ENCODE results near the gene TNRC18.

Gene TNRC18

DNA sequence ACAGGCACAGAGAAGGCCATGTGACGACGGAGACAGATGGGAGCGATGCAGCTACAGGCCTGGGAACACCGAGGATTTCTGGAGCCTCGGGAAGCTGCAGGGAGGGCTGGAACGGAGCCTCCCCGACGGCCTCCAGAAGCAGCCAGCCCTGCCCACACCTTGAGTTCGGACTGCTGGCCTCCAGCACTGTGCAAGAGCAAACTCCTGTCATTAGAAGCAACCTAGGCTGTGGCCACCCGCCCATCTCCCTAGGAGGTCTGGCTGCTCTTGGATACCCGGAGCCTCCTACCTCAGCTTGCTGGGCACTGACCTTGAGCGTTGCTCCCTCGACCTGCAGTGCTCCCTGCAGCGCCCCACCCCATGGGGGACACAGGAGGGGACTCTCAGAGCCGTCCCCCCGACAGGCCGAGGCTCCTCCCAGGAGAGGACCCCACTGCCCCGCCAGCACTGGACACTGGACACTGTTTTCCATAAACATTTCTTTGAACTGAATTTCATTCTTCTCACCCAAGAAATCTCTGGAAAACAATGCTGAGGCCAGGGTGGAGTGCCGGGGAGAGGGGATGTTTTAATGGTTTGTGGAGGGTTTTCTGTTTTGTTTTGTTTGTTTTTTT lies 22.5 kb upstream of the TNRC18 start:
- H3K4me1 ChIP-seq (ENCODE audit: control insufficient read depth, low read depth, low read length) = no peaks in the 10 kb centered on the region
- H3K4me2 ChIP-seq (ENCODE audit: low read length) = no peak overlapping the region
- H3K18ac ChIP-seq (ENCODE audit: low read length) = no peak overlapping the region
- H3K23ac ChIP-seq (ENCODE audit: low read length) = no peak overlapping the region
- no peak overlapping the region for H2BK120ac ChIP-seq (ENCODE audit: low read depth, low read length)
- no peaks in the 10 kb centered on the region for H3K79me2 ChIP-seq (ENCODE audit: control insufficient read depth, insufficient read depth, low read length)
- no peaks in the 10 kb centered on the region for H3K36me3 ChIP-seq (ENCODE audit: control insufficient read depth, insufficient read depth, low read length)
- H4K5ac ChIP-seq (ENCODE audit: low read length) = no peak overlapping the region
- no peaks in the 10 kb centered on the region for H3K27me3 ChIP-seq (ENCODE audit: insufficient read depth, low read length, poor library complexity)
- H2AK5ac ChIP-seq (ENCODE audit: low read length) = no peak overlapping the region
- no peak overlapping the region for H3K27ac ChIP-seq (ENCODE audit: low read depth, low read length)
- no peak overlapping the region for H4K8ac ChIP-seq (ENCODE audit: low read depth, low read length)
- whole genome bisulfite sequencing (ENCODE audit: extremely low coverage, insufficient coverage, low lambda C conversion rate) = no CpG with 5 or more reads among the region's 19 CpGs
- H3K56ac ChIP-seq (ENCODE audit: low read length) = no peak overlapping the region
- H3K9ac ChIP-seq (ENCODE audit: low read length) = no peak overlapping the region
- no peak overlapping the region for H2BK15ac ChIP-seq (replicated peaks; ENCODE audit: low read depth)
- H3K4ac ChIP-seq (ENCODE audit: low read depth, low read length) = no peak overlapping the region
- no peaks in the 10 kb centered on the region for H3K79me1 ChIP-seq (ENCODE audit: low read length)
- no peak for DNase-seq
- H3K4me3 ChIP-seq (ENCODE audit: low read length) = no peak overlapping the region
- H2BK5ac ChIP-seq (ENCODE audit: low read length) = no peak overlapping the region

DNA sequence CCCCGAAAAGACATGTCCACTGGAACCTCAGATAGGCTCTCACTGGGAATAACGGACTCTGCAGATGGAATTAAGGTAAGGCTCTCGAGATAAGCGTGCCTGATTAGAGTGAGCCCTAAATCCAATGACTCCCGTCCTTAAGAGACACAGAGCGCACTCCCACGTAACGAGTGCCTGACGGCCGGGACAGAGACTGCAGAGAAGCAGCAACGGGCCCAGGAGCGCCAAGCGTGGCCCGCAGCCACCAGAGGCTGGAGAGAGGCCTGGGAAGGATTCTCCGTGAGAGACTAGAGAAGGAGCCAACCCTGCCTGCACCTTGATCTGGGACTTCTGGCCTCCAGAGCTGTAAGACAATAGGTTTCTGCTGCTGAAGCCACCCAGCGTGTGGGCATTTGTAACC lies 20.0 kb upstream of the TNRC18 start:
- Histone ChIP-seq H3K4me2 (ENCODE audit: low read length) (no peak overlapping the region), H2BK120ac (ENCODE audit: low read depth, low read length) (no peak overlapping the region), H4K5ac (ENCODE audit: low read length) (no peak overlapping the region), H3K9ac (ENCODE audit: low read length) (no peak overlapping the region), H3K79me1 (ENCODE audit: low read length) (no peaks in the 10 kb centered on the region), H3K23ac (ENCODE audit: low read length) (no peak overlapping the region), H2AK5ac (ENCODE audit: low read length) (no peak overlapping the region), H3K18ac (ENCODE audit: low read length) (no peak overlapping the region), H3K4me1 (ENCODE audit: control insufficient read depth, low read depth, low read length) (no peaks in the 10 kb centered on the region), H3K36me3 (ENCODE audit: control insufficient read depth, insufficient read depth, low read length) (no peaks in the 10 kb centered on the region), H3K4ac (ENCODE audit: low read depth, low read length) (no peak overlapping the region), H3K79me2 (ENCODE audit: control insufficient read depth, insufficient read depth, low read length) (no peaks in the 10 kb centered on the region), H3K27ac (ENCODE audit: low read depth, low read length) (no peak overlapping the region), H3K4me3 (ENCODE audit: low read length) (no peak overlapping the region), H3K27me3 (ENCODE audit: insufficient read depth, low read length, poor library complexity) (no peaks in the 10 kb centered on the region), H2BK15ac (replicated peaks; ENCODE audit: low read depth) (no peak overlapping the region), H3K56ac (ENCODE audit: low read length) (no peak overlapping the region), H2BK5ac (ENCODE audit: low read length) (no peak overlapping the region), H4K8ac (ENCODE audit: low read depth, low read length) (no peak overlapping the region)
- no peak for DNase-seq
- no CpG with 5 or more reads among the region's 16 CpGs for WGBS (ENCODE audit: extremely low coverage, insufficient coverage, low lambda C conversion rate)

DNA sequence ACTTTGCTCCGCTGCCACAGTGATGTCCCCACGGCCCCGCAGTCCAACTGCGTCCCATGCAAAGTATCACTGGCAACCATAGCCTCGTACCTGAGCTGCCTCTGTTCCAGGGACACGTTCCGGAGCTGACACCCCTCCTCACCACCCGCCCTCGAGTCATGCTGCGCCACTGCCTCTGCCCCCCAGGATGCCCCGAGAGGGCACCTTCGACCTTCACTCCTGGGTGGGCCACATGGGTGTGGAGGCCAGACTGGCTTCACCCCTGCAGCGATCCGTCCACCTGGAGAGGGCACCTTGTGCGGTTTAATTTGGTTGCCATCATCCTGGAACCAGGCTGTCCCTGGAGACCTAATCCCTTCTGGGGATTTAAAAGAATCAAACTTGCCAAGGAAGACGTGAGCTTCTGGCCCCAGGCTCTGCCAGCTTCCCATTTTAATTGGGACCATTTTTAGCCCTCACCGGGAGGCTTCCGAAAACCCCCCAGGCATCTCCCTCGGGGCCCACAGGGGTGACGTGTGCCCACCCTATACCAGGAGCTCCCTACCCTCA lies 19.2 kb upstream of the TNRC18 start:
- no peak overlapping the region for H3K56ac ChIP-seq (ENCODE audit: low read length)
- no peak overlapping the region for H3K23ac ChIP-seq (ENCODE audit: low read length)
- no peaks in the 10 kb centered on the region for H3K36me3 ChIP-seq (ENCODE audit: control insufficient read depth, insufficient read depth, low read length)
- no peak overlapping the region for H3K4me3 ChIP-seq (ENCODE audit: low read length)
- no peak overlapping the region for H2BK15ac ChIP-seq (replicated peaks; ENCODE audit: low read depth)
- no peak overlapping the region for H2AK5ac ChIP-seq (ENCODE audit: low read length)
- H3K4me1 ChIP-seq (ENCODE audit: control insufficient read depth, low read depth, low read length) = no peaks in the 10 kb centered on the region
- no peak overlapping the region for H4K5ac ChIP-seq (ENCODE audit: low read length)
- H3K27ac ChIP-seq (ENCODE audit: low read depth, low read length) = no peak overlapping the region
- no peaks in the 10 kb centered on the region for H3K27me3 ChIP-seq (ENCODE audit: insufficient read depth, low read length, poor library complexity)
- H3K18ac ChIP-seq (ENCODE audit: low read length) = no peak overlapping the region
- H4K8ac ChIP-seq (ENCODE audit: low read depth, low read length) = no peak overlapping the region
- no CpG with 5 or more reads among the region's 20 CpGs for WGBS (ENCODE audit: extremely low coverage, insufficient coverage, low lambda C conversion rate)
- no peak for DNase-seq
- H3K79me1 ChIP-seq (ENCODE audit: low read length) = no peaks in the 10 kb centered on the region
- H2BK120ac ChIP-seq (ENCODE audit: low read depth, low read length) = no peak overlapping the region
- H3K79me2 ChIP-seq (ENCODE audit: control insufficient read depth, insufficient read depth, low read length) = no peaks in the 10 kb centered on the region
- H2BK5ac ChIP-seq (ENCODE audit: low read length) = no peak overlapping the region
- no peak overlapping the region for H3K4ac ChIP-seq (ENCODE audit: low read depth, low read length)
- no peak overlapping the region for H3K9ac ChIP-seq (ENCODE audit: low read length)
- H3K4me2 ChIP-seq (ENCODE audit: low read length) = no peak overlapping the region

DNA sequence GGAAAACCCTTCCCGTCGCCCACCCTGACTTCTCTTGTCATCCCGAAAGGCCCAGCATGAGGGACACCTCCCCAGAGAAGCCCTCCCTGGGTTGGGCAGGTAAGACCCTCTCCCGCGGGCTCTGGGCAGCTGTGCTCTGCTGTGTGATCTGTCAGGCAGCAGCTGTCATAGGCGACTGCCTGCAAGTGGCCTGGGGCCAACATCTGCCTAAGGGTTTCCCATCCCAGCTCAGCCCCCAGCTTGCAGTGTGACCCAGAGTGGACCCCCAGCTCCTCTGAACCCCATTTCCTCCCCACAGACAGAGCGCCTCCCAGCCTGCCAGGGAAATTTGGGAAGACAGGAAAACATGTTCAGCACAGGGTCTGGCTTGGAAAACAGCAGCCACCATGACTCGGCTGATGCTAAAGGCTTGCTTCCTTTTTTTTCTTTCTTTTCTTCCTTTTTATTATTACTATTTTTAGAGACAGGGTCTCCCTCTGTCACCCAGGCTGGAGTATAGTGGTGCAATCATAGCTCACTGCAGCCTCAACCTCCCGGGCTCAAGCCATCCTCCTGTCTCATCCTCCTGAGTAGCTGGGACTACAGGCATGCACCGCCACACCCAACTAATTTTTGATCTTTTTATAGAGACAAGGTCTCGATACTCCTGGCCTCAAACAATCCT lies 18.3 kb upstream of the TNRC18 start:
- no peak overlapping the region for H3K4me3 ChIP-seq (ENCODE audit: low read length)
- no peak overlapping the region for H3K18ac ChIP-seq (ENCODE audit: low read length)
- no peak overlapping the region for H2AK5ac ChIP-seq (ENCODE audit: low read length)
- no peaks in the 10 kb centered on the region for H3K27me3 ChIP-seq (ENCODE audit: insufficient read depth, low read length, poor library complexity)
- H2BK15ac ChIP-seq (replicated peaks; ENCODE audit: low read depth) = no peak overlapping the region
- H2BK120ac ChIP-seq (ENCODE audit: low read depth, low read length) = no peak overlapping the region
- H3K79me2 ChIP-seq (ENCODE audit: control insufficient read depth, insufficient read depth, low read length) = no peaks in the 10 kb centered on the region
- no peak for DNase-seq
- no peak overlapping the region for H2BK5ac ChIP-seq (ENCODE audit: low read length)
- WGBS (ENCODE audit: extremely low coverage, insufficient coverage, low lambda C conversion rate) = no CpG with 5 or more reads among the region's 11 CpGs
- no peak overlapping the region for H3K56ac ChIP-seq (ENCODE audit: low read length)
- H3K36me3 ChIP-seq (ENCODE audit: control insufficient read depth, insufficient read depth, low read length) = no peaks in the 10 kb centered on the region
- no peak overlapping the region for H3K23ac ChIP-seq (ENCODE audit: low read length)
- H3K4ac ChIP-seq (ENCODE audit: low read depth, low read length) = no peak overlapping the region
- H3K4me2 ChIP-seq (ENCODE audit: low read length) = no peak overlapping the region
- H3K4me1 ChIP-seq (ENCODE audit: control insufficient read depth, low read depth, low read length) = no peaks in the 10 kb centered on the region
- no peak overlapping the region for H3K27ac ChIP-seq (ENCODE audit: low read depth, low read length)
- H4K5ac ChIP-seq (ENCODE audit: low read length) = no peak overlapping the region
- no peak overlapping the region for H3K9ac ChIP-seq (ENCODE audit: low read length)
- no peak overlapping the region for H4K8ac ChIP-seq (ENCODE audit: low read depth, low read length)
- H3K79me1 ChIP-seq (ENCODE audit: low read length) = no peaks in the 10 kb centered on the region

DNA sequence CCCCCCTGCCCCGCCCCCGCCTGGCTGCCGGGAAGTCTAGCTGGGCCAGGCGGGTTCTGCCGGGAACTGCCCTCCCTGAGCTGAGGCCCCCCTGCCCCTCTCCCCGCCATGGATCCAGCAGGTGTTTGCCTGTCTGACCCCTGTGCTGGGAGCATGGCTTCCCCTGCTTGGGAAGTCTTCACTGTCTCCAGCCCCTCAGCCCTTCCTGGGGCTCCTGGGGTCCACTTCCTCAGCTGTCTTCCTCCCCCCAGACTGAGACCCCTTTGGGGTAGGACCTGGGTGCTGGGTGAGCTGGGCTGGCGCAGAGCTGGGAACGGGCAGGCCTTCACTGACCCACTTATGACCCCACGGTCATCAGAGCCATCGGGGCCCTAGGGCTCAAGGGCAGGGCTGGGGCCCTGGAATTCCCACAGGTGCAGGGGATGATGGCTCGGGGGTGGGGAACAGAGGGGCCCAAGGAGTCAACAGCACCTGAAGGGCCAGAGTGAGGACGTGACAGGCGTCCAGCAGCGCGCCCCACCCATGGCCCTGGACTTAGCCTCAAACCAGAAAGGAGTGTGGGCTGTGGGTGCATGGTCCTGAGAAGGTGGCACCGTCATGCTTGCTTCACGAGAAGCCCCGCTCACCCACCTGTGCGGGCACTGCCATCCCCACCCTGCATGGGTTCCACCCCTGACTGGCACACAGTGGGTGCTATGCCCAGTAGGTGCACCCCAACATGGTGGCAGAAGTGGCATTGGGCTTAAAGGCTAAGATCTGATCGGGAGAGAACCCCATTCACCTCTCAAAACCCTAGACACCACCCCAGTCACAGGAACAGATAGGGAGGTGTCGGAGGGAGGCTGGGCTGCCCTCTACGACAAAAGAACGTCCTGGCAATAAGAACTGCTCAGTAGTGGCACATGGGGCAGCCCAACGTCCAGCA lies 16.2 kb upstream of the TNRC18 start:
- Histone ChIP-seq H3K23ac (ENCODE audit: low read length) (no peak overlapping the region), H2AK5ac (ENCODE audit: low read length) (no peak overlapping the region), H4K8ac (ENCODE audit: low read depth, low read length) (no peak overlapping the region), H3K79me1 (ENCODE audit: low read length) (no peaks in the 10 kb centered on the region), H3K4me1 (ENCODE audit: control insufficient read depth, low read depth, low read length) (no peaks in the 10 kb centered on the region), H2BK5ac (ENCODE audit: low read length) (no peak overlapping the region), H3K4me3 (ENCODE audit: low read length) (no peak overlapping the region), H3K27me3 (ENCODE audit: insufficient read depth, low read length, poor library complexity) (no peaks in the 10 kb centered on the region), H3K4me2 (ENCODE audit: low read length) (no peak overlapping the region), H4K5ac (ENCODE audit: low read length) (no peak overlapping the region), H2BK120ac (ENCODE audit: low read depth, low read length) (no peak overlapping the region), H3K9ac (ENCODE audit: low read length) (no peak overlapping the region), H2BK15ac (replicated peaks; ENCODE audit: low read depth) (no peak overlapping the region), H3K56ac (ENCODE audit: low read length) (no peak overlapping the region), H3K79me2 (ENCODE audit: control insufficient read depth, insufficient read depth, low read length) (no peaks in the 10 kb centered on the region), H3K4ac (ENCODE audit: low read depth, low read length) (no peak overlapping the region), H3K18ac (ENCODE audit: low read length) (no peak overlapping the region), H3K27ac (ENCODE audit: low read depth, low read length) (no peak overlapping the region), H3K36me3 (ENCODE audit: control insufficient read depth, insufficient read depth, low read length) (no peaks in the 10 kb centered on the region)
- DNase-seq = no peak
- WGBS (ENCODE audit: extremely low coverage, insufficient coverage, low lambda C conversion rate) = no CpG with 5 or more reads among the region's 24 CpGs
